IPS DF 4.7 (cell line): ENCODE data around the gene SRP68.

Experiments
- DNase-seq: peaks from one replicate; pipeline ENCODE4 v3.0.0-alpha.2; 2013; ENCODE audit warnings: low spot score; ENCODE audit errors: extremely low read depth

The SRP68 gene

DNA sequence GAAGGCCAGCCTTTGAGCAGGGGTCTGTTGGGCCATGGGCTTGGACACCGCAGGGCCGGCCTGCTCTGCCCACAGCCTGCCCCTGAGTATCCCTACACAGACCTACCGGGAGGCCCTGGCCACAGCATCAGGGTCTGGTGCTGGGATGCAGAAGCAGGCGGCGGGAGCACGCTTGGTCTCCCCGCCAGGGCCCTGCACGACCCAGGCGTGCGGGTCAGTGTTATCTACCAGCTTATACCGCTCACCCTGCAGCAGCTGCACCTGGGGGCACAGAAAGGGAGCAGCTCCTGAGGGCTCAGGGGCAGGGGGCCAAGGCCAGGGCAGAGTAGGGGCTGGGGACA lies 54.0 kb downstream of the SRP68 start:
- no peak for DNase-seq

DNA sequence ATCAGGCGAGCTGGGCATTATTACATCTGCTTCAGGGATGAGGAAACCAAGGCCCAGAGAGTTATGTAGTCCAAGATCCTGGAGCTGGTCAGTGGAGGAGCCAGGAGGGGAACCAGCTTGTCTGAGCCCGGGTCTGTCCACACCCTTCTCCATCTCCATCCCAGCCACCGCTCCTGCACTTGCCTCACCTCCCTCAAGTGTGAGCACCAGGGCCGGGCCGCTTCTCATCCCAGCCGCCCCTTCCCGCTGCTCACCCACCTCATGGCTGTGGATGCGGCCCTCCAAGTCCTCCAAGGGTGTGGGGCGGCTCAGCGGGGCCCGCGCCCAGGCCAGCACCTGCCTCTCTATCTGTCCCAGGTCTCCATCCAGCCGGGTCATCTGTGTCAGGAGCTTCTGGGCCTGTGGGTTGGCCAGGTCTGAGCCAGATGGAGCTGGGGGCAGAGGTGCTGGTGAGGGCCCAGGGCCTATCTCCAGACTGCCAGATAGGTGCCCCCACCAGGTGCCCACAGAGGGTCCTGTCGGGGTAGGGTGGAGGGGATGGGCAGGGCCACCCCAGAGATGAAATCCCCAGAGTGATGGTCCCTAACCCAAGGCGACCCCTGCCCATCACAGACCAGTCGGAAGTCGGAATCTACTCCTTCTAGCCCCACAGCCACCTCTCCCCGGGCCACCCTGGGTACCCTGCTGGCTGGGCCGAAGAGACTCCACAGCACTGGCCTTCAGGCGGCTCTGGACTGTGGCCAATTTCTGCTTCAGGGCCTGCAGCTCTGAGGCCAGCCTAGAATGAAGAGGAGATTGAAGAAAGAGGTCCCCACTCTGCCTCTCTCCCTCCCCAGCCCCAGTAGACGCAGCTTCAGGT lies 54.6 kb downstream of the SRP68 start:
- DNase-seq = no peak

DNA sequence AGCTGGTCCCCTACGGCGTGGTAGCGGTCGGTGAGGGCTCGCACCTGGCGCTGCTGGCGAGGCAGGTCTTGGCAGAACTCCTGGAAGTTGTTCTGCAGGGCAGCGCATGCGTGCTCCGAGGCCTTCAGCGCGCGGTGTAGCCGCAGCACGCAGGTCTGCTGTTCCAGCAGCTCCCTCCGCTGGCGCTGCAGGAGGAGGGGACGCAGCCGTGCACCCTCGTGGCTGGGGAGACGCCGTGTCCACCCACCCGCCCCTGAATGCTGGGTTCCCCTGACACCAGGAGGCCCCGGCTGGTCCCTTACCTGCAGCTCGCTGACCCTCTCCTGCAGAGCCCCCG lies 57.4 kb downstream of the SRP68 start:
- no peak for DNase-seq

DNA sequence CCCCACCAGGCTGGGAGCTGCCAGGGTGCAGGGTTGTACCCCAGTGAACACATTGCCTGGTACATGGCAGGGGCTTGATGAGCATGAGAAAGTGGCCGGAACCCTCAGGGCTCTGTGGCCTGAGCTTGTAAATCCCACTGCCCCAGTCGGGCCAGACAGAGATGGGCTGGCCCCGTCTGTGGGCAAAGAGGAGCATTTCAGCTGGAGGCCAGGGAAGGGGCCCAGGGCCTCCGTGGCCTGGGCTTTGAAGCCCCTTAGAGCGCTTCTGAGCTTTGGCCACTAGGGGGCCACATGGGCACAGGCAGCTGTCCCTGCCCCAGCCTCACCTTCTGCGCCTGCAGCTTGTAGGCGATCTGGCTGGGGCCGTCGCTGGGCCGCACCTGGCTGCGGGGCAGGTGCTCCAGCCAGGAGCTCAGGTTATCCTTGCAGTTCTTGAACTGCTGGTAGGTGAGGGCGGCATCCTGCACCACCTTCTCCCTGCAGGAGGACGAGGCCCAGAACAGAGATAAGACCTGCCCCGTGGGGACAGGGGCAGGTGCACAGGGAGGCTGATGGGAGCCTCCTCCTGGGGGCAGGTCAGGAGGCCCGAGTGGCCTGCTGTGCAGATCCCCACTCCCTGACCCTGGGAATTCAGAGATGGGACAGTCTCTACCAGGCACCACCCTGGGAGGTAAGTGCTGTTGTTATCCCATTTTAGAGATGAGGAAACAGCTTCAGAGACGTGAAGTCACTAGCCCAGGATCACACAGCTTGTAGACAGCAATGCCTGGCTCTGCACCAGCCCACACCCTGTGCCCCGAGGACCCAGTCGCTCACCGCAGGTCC lies 58.0 kb downstream of the SRP68 start:
- peak; percentile 38 for DNase-seq

DNA sequence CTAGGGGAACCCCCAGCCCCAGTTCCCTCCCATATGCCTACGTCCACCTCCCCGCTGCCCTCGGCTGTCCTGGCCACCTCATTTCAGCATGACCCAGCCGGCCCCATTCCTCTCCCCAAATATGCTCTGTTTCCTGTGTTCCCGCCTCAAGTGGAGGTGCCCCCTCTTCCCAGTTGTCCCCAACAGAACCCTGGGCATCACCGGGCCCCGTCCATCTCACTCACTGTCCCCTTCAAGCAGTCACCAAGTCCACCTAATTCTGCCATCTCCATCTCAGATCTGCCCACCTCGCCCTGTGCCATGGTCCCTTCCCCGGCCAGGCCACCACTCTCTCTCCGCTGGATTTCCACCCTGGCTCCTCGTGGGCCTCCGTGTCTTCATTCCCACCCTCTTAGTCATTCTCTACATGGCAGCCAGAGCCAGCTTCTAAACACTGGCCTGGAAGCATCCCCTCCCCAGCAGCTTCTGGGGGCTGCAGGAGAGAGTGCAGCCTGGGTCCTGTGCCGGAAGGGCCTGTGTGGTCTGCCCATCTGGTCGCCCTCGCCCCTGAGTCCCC lies 58.9 kb downstream of the SRP68 start:
- DNase-seq = no peak

DNA sequence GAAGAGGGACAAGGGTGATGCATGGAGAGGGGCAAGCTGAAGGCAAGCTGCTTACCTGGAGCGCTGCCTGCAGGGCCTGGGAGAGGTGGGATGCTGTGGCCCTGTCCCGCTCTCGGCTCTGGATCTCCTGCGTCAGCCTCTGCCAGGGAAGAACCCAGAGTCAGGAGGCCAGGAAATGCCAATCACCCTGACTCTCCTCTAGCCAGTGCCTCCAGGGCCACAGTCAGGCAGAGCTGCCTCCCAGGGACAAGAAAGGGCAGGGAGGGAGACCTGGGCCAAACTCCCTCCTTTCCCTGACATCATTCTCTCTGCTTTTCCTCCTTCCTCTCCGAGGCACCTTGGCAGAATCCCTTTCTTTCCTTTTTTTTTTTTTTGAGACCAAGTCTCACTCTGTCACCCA lies 60.4 kb downstream of the SRP68 start:
- DNase-seq = no peak

DNA sequence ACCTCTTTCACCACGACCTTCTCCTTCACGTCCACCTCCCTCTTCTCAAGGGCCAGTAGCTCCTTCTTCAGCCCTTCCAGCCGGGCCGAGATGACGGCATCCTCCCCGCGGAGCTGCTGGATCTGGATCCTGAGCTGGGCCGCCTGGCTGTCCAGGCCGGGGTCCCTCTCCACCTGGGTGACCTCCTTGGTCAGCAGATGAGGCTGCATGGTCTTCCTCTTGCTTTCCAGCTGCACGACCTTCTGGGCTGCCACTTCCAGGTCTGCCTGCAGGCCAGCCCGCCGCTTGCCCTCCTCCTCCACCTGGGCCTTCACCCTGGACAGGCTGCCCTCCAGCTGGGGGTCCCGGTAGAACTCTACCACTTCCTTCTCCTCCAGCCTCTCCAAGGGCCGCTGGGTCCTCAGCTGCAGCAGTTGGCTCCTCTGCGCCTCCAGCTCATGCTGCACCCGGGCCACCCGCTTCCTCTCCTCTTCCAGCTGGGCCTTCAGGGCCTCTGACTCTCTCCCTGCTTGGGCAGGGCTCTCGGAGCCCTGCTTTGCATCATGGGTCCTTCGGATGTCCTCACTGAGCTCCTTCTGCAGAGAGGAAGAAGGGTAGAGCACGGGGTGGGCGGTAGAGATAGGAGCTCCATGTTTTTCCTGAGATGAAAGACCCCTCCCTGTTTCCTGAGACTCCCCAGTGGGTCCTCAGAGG lies 62.2 kb downstream of the SRP68 start:
- DNase-seq = no peak

DNA sequence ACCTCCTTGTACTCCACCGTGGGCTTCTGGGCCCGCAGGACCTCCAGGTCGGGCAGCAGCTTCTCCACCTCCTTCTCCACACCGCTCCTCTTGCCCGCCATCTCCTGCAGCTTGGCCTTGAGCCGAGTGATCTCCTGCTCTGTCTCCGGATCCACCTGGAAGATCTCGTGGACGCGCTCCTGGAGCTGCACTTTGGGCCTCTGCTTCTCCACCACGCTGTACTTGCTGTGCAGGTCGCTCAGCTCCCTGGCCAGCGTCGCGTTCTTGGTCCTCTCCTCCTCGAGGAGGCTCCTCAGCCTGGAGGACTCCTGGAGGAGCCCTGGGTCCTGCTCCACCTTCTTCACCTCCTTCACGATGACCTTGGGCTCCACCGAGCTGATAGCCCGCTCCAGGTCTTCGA lies 62.9 kb downstream of the SRP68 start:
- no peak for DNase-seq

DNA sequence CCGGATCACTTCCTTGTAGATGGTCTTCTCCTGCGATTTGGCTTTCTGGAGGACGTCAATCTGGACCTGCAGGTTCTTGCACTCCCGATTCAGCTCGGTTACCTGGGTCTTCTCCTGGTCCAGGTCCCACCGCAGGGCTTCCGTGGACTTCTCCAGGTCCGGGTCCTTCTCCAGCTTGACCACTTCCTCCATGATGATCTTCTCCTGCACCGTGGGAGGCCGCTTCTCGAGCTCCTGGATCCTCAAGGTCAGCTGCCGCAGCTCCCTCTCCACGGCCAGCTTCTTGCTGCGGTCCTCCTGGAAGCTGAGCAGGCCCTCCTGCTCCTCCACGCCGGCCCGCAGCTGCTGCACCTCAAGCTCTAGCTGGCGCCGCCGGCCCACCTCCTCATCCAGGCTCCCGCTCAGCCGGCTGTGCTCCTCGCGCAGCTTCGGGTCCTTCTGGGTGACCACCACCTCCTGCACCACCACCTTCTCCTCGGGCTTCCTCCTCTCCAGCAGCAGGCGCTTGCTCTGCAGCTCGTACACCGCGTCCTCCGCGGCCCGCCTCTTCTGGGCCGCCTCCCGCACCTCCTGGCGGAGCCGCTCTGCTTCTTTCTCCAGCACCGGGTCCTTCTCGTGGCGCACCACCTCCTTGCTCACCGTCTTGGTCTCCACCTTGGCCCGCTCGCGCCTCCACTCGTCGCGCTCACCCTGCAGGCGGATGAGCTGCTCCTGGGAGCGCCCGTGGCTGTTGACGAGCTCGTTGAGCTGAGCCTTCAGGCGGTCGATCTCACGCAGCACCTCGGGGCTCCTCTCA lies 63.5 kb downstream of the SRP68 start:
- DNase-seq = no peak

DNA sequence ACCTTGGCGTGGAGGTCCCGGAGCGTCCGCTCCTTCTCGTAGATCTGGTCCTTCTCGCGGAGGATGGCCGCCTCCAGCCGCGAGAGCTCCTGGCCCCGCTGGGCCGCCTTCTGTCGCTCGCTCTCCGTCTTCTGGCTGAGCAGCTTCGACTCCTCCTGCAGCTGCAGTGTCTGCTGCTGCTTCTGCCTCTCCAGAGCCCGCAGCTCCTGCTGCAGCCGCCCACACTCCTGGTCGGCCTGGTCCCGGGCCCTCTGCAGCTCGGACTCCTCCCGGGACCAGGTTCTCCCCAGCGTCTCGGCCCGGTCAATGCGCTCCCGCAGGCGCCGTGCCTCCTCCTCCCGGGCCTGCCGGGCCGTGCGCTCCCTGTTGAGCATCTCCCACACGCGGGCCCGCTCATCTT lies 64.1 kb downstream of the SRP68 start:
- no peak for DNase-seq

DNA sequence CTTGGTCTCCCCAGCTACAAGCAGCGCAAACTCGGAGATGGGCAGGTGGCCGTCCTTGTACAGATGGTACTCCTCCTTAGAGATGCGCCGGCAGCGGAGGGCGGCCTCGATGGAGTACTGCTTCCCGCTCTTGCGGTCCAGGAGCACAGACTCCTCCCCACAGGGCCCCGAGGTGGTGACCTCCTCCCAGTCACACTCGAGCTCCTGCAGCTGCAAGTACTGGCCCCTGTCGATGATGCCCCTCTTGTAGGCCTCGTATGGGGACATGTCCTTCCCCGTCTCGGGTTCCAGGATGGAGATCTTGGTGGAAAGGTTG lies 64.5 kb downstream of the SRP68 start:
- DNase-seq = no peak

DNA sequence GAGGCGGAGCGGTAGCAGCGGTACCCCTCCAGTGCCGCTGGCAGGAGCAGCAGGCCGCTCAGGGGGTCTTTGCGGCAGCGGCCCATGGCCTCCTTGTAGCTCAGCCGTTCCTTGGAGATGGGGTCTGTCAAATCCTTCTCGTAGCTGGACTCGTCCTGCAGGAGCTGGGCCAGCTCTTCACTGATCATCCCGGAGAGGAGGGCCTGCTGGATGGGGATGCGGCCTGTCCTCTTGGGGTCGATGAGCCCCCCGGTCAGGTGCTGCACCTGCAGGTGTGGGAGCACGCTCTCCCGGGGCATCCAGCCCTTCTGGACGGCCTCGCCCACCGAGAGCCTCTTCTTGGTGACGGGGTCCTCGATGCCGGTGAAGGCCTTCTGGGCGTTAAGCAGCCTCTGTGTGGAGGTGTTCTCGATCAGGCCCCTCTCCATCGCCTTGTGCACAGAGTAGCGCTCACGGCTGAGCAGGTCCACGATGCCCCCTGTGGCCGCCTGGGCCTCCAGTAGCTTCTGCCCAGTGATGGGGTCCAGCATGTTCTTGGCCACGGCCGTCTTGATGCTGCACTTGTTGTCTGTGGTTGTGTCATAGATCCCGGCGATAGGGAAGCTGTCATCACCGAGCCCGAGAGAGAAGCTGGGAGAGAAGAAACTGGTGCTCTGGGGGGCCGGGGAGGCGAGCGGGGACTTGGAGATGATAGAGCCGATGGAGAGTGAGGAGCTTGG lies 65.0 kb downstream of the SRP68 start:
- no peak for DNase-seq

DNA sequence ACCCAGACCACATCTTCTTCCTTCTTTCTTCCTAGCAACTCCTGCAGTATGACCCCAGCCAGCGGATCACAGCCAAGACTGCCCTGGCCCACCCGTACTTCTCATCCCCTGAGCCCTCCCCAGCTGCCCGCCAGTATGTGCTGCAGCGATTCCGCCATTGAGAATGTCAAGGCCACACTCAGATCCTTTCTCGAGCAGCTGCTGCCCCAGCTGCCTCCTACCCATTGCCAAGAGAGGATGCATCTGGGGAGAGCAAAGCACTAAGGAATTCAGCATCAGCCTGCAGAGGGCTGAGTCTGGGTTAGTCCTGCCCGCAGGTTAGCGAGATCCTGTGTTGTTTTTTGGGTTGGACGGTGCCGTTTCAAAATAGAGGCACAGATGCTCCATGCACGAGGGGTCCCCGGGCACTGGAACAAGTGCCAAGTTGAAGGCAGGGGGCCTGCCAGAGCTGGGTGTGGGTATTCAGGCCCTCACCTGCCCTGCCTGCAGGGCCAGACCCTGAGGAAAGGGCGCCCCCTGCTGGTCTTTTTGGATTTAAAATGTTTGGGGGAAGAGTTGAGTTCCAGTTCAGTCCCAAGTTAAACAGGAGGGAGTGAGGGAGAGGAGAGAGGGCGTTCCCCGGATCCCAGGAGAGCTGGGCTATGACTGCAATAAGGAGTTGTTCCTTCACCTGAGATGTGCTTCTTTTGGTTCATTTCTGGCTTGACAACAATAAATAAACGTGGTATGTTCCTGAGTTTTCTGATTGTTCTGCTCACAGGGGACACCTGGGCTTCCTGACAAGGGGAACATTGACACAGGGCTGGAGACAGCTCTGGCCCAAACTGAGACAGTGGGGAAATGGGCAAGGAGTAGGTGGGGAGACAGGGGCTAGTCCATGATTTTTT lies 66.8 kb downstream of the SRP68 start:
- DNase-seq = no peak

DNA sequence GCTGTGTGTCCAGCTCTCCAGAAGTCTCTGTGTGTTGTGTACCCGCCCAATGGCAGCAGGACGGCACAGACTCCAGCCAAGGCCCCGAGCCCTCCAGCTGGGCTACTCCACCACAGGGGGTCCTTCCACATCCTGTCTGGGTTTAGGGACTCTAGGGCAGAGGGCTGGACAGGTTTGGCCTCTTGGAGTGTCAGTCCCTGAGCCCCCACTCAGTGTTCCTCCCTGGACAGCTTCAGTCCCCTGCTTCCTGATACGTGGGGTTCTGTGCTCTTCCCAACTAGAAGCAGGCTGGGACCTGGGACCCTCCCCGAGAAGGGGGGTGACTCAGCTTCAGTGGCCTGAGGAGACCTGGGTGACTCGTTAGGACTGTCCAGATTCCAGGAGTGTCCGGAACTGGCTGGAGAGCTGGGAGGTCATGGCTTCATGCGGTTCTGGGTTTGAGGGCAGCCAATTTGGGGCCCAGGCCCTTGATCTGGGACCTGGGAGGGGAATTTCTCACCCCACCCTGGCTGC lies 67.5 kb downstream of the SRP68 start:
- no peak for DNase-seq

DNA sequence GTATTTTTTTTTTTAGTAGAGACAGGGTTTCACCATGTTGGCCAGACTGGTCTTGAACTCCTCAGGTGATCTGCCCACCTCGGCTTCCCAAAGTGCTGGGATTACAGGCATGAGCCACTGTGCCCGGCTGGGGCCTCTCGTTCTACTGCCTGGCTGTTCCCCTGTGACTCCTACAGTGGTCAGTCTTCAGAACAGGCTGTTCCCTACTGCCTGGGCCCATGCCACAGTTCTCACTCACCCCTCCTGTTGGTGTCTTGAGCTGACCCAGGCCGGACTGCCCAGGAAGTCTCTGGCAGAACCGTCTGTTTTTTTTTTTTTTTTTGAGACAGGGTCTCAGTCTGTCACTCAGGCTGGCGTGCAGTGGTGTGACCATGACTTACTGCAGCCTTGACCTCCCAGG lies 68.4 kb downstream of the SRP68 start:
- no peak for DNase-seq

DNA sequence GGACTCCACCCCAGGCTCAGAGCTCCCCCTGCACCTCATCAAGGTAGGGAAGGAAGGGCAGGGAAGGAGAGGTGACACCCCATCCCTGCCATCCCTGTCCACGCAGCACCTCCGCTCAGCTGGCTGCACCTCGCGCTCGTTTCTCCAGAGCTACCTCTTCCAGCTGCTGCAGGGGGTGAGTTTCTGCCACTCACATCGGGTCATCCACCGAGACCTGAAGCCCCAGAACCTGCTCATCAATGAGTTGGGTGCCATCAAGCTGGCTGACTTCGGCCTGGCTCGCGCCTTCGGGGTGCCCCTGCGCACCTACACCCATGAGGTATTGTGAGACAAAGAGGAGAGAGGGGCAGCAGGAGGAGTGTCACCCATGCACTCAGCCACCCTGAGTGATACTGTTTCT lies 70.2 kb downstream of the SRP68 start:
- no peak for DNase-seq

DNA sequence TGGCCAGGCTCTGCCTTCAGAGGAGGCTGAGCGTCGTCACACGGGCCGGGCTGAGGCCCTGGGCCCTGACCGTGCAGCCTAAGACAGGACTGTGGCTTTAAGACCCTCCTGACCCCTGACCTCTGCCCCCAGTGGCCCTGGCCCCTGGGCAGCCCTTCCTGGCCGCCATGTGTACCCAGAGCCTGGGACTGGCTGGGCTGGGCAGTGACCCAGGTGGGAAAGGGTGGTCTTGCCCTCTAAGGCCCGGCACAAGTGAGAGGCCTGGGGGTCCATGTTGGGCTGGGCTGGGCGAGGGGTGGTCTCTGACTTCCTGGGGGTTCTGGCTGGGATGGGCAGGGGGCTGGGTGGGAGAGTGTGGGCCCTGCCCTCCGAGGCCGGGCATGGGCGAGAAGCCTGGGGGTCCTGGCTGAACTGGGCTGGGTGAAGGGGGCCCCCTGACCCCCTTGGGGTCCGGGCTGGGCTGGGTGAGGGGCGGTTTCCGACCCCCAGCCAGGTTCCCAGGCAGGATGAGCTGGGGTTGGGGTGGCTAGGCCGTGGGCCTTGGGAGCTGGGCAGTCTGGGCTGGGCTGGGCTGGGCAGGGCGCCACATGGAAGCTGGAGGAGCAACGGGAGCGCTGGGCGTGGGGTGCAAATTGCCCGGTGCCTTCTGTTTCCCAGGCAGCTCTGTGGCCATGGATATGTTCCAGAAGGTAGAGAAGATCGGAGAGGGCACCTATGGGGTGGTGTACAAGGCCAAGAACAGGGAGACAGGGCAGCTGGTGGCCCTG lies 71.4 kb downstream of the SRP68 start, which contains the start of gene CDK3:
Gene CDK3 (plus strand): TSS at position 101 of the 767 bp plus-strand sequence. CDS start 571 bp downstream, at position 672.
- DNase-seq = no peak

DNA sequence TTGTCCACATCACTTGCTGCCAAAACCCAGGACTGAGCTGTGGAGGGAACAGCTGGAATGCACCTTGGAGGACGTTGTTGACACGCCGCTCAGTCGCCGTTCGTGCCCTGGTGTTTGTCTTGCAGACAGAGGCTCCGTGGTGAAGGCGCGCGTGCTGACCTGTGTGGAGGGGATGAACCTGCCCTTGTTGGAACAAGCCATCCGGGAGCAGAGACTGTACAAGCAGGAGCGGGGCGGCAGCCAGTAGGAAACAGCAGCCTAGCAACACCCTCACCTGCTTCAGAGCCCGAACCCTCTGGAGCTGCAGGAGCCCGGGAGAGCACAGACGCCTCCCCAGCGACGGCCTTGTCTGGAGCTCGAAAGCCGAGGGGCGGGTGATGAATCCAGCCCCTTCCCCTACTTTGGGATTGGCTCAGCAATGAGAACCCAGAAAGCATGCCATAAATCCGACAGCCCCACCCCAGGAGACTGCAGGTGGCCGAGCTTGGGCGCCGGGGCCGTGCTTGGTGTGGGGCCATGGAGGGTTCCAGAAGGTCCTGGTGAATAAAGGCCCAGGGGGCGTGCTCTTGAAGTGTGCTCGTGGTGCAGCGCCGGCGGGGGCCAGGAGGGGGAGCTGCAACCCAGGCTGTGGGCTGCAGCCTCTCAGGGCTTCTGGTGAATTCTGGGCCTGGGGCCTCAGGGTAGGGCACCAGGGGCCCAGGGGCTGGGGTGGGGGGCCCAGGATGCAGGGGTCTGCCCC lies 72.1 kb downstream of the SRP68 start:
- DNase-seq = no peak
